Left hindlimb (tissue), 1 donor: ENCODE results near the gene PRKN.
"Not testable (repeated sequence)": the region's sequence is repeated elsewhere in the genome, so short reads cannot be mapped to it uniquely, and the experiment has no call there.

ENCODE experiments used
- DNase-seq: peaks from one replicate; pipeline ENCODE4 v3.0.0-alpha.2; 2018

The PRKN gene

GRCh38 chr6:161880056-161880455 is 847.5 kb downstream of the PRKN start:
- DNase-seq, result no peak

GRCh38 chr6:161876231-161876630 is 851.3 kb downstream of the PRKN start:
- no peak for DNase-seq

GRCh38 chr6:161870236-161870901 is 857.2 kb downstream of the PRKN start:
- no peak for DNase-seq

GRCh38 chr6:161869491-161869890 is 858.1 kb downstream of the PRKN start:
- DNase-seq, result no peak

GRCh38 chr6:161866570-161866969 is 861.0 kb downstream of the PRKN start:
- DNase-seq, result no peak

- not testable (repeated sequence) for DNase-seq
Observed at GRCh38 chr6:161861061-161861460, 866.5 kb downstream of the PRKN start.

- DNase-seq, result no peak
Observed at GRCh38 chr6:161853657-161854056, 873.9 kb downstream of the PRKN start.

- DNase-seq, result not testable (repeated sequence)
Observed at GRCh38 chr6:161851486-161851885, 876.1 kb downstream of the PRKN start.

GRCh38 chr6:161850562-161850961 is 877.0 kb downstream of the PRKN start:
- no peak for DNase-seq

GRCh38 chr6:161847628-161848027 is 879.9 kb downstream of the PRKN start:
- no peak for DNase-seq

GRCh38 chr6:161844804-161845203 is 882.8 kb downstream of the PRKN start:
- DNase-seq, result no peak

- no peak for DNase-seq
Observed at GRCh38 chr6:161843066-161843465, 884.5 kb downstream of the PRKN start.

- no peak for DNase-seq
Observed at GRCh38 chr6:161840380-161840779, 887.2 kb downstream of the PRKN start.

- DNase-seq, result no peak
Observed at GRCh38 chr6:161838306-161839035, 889.1 kb downstream of the PRKN start.

- DNase-seq, result no peak
Observed at GRCh38 chr6:161837854-161838253, 889.7 kb downstream of the PRKN start.

- DNase-seq, result no peak
Observed at GRCh38 chr6:161837449-161837735, 890.2 kb downstream of the PRKN start.

GRCh38 chr6:161836643-161837448 is 890.7 kb downstream of the PRKN start:
- no peak for DNase-seq

GRCh38 chr6:161835500-161836215 is 891.9 kb downstream of the PRKN start:
- DNase-seq, result peak; percentile 44

- no peak for DNase-seq
Observed at GRCh38 chr6:161834426-161834825, 893.1 kb downstream of the PRKN start.

GRCh38 chr6:161833099-161833860 is 894.3 kb downstream of the PRKN start:
- no peak for DNase-seq

- DNase-seq, result no peak
Observed at GRCh38 chr6:161832622-161833021, 894.9 kb downstream of the PRKN start.

- no peak for DNase-seq
Observed at GRCh38 chr6:161830866-161831616, 896.5 kb downstream of the PRKN start.
